GM19099 (cell line): ENCODE measurements around the gene GABRP.

ENCODE experiments used
- POLR2A ChIP-seq: IDR thresholded peaks from 3 replicates; pipeline ENCODE4 v1.6.1; 2011; ENCODE audit warnings: low read depth; ENCODE audit not compliant: insufficient read length; ENCODE audit errors: extremely low read depth

GABRP gene

DNA sequence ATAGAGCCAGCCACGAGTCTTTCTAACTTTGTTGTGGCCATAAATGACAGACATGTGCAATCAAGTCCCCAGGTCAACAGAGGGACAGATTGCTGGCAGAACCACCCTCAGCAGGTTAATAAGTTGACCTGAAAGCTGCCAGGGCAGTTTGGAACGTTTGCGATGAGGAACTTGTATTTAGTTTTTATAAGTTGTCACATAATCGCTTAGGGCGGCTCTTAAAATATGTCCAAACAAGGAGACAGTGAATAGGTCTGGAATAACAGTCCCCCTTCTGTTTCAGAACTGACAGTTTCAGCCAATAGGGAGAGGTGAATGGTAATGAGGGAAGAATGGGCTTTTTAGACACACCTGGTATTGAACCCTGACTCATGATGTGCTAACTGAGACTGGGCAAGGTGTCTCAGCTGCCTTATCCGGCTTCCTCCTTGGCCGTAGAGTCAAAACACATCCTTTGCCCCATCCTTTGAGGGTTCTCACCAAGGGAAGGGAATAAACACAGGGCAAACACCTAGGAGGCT lies 33.6 kb upstream of the GABRP start:
- TF ChIP-seq POLR2A = no peak

DNA sequence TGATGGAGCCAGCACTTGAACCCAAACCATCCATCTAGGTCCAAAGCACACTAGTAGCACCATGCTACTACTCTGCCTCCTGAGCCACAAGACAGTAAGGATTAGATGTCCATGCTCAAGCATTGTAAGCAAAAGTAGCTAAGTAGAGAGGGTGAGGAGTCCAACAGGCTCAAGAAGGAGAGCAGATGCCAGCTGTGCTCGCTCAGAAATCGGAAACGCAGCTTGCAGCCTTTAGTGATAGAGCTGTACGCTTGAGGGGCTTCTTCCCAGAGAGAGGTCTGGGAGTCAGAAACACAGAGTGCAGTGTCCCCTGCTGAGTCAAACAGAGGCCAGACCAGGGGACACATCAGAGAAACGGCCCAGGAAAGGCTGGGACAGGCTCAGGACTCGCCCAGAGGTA lies 32.7 kb upstream of the GABRP start:
- TF ChIP-seq POLR2A = no peak

DNA sequence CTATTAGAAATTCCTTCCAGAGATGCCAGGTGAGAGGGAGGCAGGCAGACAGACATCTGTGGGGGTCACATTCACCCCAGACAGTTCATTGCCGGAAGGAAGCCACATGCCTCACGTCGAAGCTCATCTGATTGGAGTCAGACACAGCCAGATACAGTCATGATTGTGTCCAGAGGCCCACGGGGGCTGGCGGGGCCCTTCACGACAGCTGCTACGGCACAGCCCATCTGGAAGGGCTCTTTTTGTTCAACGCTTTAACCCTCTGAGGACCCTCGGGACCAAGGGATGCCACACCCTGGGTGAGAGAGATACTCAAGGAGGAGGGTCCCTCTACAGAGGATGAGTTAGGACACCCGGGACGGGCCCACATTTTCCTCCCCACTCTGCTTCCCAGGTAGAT lies 31.9 kb upstream of the GABRP start:
- no peak for TF ChIP-seq POLR2A

- no peak for TF ChIP-seq POLR2A
Observed at GRCh38 chr5:170752257-170753215, 31.0 kb upstream of the GABRP start.

GRCh38 chr5:170753311-170753710 lies 30.2 kb upstream of the GABRP start:
- TF ChIP-seq POLR2A = no peak

DNA sequence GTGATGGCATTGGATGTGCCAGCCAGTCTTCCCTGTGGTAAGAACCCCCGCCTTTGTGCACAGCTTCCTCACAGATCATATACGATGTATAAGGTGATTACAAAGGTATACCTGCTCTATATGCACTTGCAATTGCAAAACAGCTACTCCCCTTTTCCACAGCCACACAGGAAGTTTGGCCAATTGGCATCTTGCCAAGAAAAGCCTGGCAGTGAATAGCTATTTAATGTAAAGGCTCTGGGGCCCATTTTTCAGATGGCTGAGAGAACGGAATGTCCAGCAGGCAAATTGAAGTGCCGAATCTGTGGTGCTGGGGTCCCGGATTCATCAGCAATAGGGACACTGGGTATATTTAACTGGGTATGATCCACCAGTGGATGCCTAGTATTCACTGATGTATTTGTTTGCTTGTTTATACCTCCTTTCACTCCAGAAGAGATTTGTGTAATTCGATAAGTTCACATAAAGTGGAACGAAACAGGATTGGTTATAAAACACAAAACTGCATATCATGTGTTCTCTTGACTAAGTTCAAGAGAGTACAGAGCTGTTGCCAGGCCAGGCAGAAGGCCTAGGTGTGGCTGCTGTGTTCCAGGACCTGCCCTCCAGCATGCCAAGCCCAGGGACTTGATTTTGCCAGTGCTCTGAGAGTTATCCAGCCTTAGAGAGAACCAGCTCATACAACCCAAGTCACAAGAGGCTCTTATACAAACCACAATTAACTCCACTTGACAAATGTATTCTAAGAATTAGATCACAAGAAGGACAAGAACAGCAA lies 27.7 kb upstream of the GABRP start:
- no peak for TF ChIP-seq POLR2A

GRCh38 chr5:170756691-170757090 lies 26.8 kb upstream of the GABRP start:
- TF ChIP-seq POLR2A = no peak

DNA sequence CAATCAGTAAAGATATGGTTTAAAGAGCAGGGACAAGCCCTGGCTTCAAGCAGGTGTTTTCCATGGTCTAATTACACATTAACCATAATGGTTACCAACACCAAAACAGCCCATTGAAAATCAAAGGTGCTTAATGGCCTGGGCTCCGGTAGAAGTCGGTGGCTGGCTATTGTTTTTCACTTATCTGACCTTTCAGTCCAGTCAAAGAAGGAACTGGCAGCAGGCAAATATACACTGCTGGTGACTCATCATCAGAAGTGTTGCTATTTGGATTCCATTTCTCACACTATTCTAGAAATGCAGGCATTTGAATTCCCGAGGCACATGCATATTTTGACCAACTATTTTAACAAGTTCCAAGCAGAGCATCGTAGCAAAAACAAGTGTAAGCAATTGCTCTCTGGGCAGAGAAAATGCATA lies 26.3 kb upstream of the GABRP start:
- TF ChIP-seq POLR2A = no peak

GRCh38 chr5:170757669-170758068 lies 25.9 kb upstream of the GABRP start:
- TF ChIP-seq POLR2A = no peak

DNA sequence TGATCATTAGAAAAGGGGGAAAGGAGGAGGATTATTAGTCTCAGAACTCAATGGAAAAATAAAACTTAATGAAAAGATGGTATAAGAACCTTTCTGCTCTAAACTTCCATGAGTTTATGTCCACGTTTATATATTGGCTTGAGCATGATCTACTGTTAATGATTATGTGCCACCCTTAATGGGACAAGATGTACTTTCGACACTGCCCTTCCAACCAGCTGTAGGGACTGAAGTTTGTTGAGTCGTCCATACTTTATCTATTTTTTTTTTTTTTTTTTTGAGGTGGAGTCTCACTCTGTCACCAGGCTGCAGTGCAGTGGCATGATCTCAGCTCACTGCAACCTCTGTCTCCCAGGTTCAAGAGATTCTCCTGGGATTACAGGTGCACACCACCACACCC lies 25.0 kb upstream of the GABRP start:
- TF ChIP-seq POLR2A = no peak

- no peak for TF ChIP-seq POLR2A
Observed at GRCh38 chr5:170760113-170760512, 23.4 kb upstream of the GABRP start.

- no peak for TF ChIP-seq POLR2A
Observed at GRCh38 chr5:170761048-170761707, 22.3 kb upstream of the GABRP start.

- TF ChIP-seq POLR2A = no peak
Observed at GRCh38 chr5:170761708-170762066, 21.8 kb upstream of the GABRP start.

- TF ChIP-seq POLR2A = no peak
Observed at GRCh38 chr5:170769246-170769645, 14.3 kb upstream of the GABRP start.

- no peak for TF ChIP-seq POLR2A
Observed at GRCh38 chr5:170769898-170770416, 13.6 kb upstream of the GABRP start.
